Measurements from ENCODE around the gene TMEM178B. TPM values are rescaled to one million over a fixed set of nuclear protein-coding genes. Genes with fewer than 3 reads are reported as not detected.
"Not testable (repeated sequence)": the region's sequence is repeated elsewhere in the genome, so short reads cannot be mapped to it uniquely, and the experiment has no call there.

Gene TMEM178B
- polyA plus RNA-seq, 1 of the 3 experiments (the other 2 are of a cell fraction), result 0.20 TPM

- Histone ChIP-seq H3K79me2 (ENCODE audit: insufficient read depth) (no peaks in the 10 kb centered on the region), H3F3A (replicated peaks; ENCODE audit: insufficient read depth) (no peaks in the 10 kb centered on the region), H3K4me1 (ENCODE audit: control insufficient read depth in 1 of 2, insufficient read depth in 2 of 2, low read depth in 1 of 2, low read length in 1 of 2) (peaks cover 0 to 2% of the 10 kb centered on the region in 2 experiments; a peak in 1 of 4 replicates), H3K27me3 (ENCODE audit: insufficient read depth) (no peaks in the 10 kb centered on the region), H3K27ac (ENCODE audit: low read depth in 2 of 2, low read length in 1 of 2) (no peak overlapping the region), H2AFZ (ENCODE audit: low read depth) (no peak overlapping the region), H3K36me3 (replicated peaks in 1 of 2; ENCODE audit: control insufficient read depth in 1 of 2, insufficient read depth in 2 of 2, low read length in 1 of 2) (no peaks in the 10 kb centered on the region), H3K4me2 (no peak overlapping the region), H3K9ac (no peak overlapping the region), H3K4me3 (ENCODE audit: low read depth in 2 of 2, low read length in 1 of 2) (no peak overlapping the region), H3K9me2 (no peaks in the 10 kb centered on the region; the same call in 1 of the 2 replicates), H3K9me3 (peaks cover 6% of the 10 kb centered on the region), H4K20me1 (ENCODE audit: insufficient read depth) (no peaks in the 10 kb centered on the region)
- DNase-seq, result no peak
- 31% methylated on average over 2 of the region's 2 CpGs for WGBS (ENCODE audit: low lambda C conversion rate)
- TF ChIP-seq YY1 (IDR thresholded peaks at IDR 0.05; ENCODE audit: low read depth) (no peak), FOXM1 (IDR thresholded peaks at IDR 0.05; ENCODE audit: low read depth) (no peak), ZBTB33 (IDR thresholded peaks at IDR 0.05; ENCODE audit: borderline replicate concordance, low read depth) (no peak), PBX3 (IDR thresholded peaks at IDR 0.05) (no peak), TAF1 (IDR thresholded peaks at IDR 0.05; ENCODE audit: borderline replicate concordance, low read depth, low read length) (no peak), NFIC (IDR thresholded peaks at IDR 0.05; ENCODE audit: borderline replicate concordance) (no peak), USF1 (IDR thresholded peaks at IDR 0.05; ENCODE audit: borderline replicate concordance, low read depth) (no peak), JUND (IDR thresholded peaks at IDR 0.05) (no peak)
- ChIA-PET POLR2A (no interaction called here), CTCF (no interaction called here)
Observed at GRCh38 chr7:141378405-141378804, 304.5 kb downstream of the TMEM178B start.

GRCh38 chr7:141381794-141382427, 308.0 kb downstream of the TMEM178B start:
- TF ChIP-seq EZH2phosphoT487 (IDR thresholded peaks at IDR 0.05; ENCODE audit: borderline replicate concordance, low read depth) (no peak), SIN3A (IDR thresholded peaks at IDR 0.05; ENCODE audit: borderline replicate concordance, low read depth, low read length) (no peak), CHD2 (IDR thresholded peaks at IDR 0.05; ENCODE audit: low read length, partially characterized antibody) (no peak), MXI1 (IDR thresholded peaks at IDR 0.05; ENCODE audit: low read depth, low read length) (no peak), TEAD4 (IDR thresholded peaks at IDR 0.05; ENCODE audit: borderline replicate concordance, insufficient read depth) (no peak), SMC3 (IDR thresholded peaks at IDR 0.05; ENCODE audit: low read depth, low read length) (no peak), ZBTB33 (IDR thresholded peaks at IDR 0.05; ENCODE audit: borderline replicate concordance, low read depth) (no peak), USF2 (IDR thresholded peaks at IDR 0.05; ENCODE audit: borderline replicate concordance, low read depth, low read length) (no peak)
- no peak overlapping the region for H2AFZ ChIP-seq (ENCODE audit: low read depth)
- ChIA-PET POLR2A (interaction anchor here (0.8 kb wide), 1 partner anchor 9 kb away, joined by 3 read pairs; no protein-coding TSS in a partner anchor), CTCF (no interaction called here)
- no peak overlapping the region for H3K4me2 ChIP-seq
- H3K27ac ChIP-seq (ENCODE audit: low read depth in 2 of 2, low read length in 1 of 2), result no peak overlapping the region
- no peaks in the 10 kb centered on the region for H3K27me3 ChIP-seq (ENCODE audit: insufficient read depth)
- no peak overlapping the region for H3K4me3 ChIP-seq (ENCODE audit: low read depth in 2 of 2, low read length in 1 of 2)
- peaks cover 6% of the 10 kb centered on the region for H3K9me3 ChIP-seq
- 6% methylated on average over 3 of the region's 3 CpGs for WGBS (ENCODE audit: low lambda C conversion rate)
- peaks cover 0 to 2% of the 10 kb centered on the region in 2 experiments; a peak in 1 of 4 replicates for H3K4me1 ChIP-seq (ENCODE audit: control insufficient read depth in 1 of 2, insufficient read depth in 2 of 2, low read depth in 1 of 2, low read length in 1 of 2)
- no peak overlapping the region for H3K9ac ChIP-seq
- DNase-seq, result no peak
- H3K9me2 ChIP-seq, result no peaks in the 10 kb centered on the region
- H3K36me3 ChIP-seq (replicated peaks in 1 of 2; ENCODE audit: control insufficient read depth in 1 of 2, insufficient read depth in 2 of 2, low read length in 1 of 2), result no peaks in the 10 kb centered on the region
- no peaks in the 10 kb centered on the region for H4K20me1 ChIP-seq (ENCODE audit: insufficient read depth)
- H3K79me2 ChIP-seq (ENCODE audit: insufficient read depth), result no peaks in the 10 kb centered on the region
- no peaks in the 10 kb centered on the region for H3F3A ChIP-seq (replicated peaks; ENCODE audit: insufficient read depth)

GRCh38 chr7:141383356-141383755, 309.5 kb downstream of the TMEM178B start:
- H3K4me1 ChIP-seq (ENCODE audit: control insufficient read depth in 1 of 2, insufficient read depth in 2 of 2, low read depth in 1 of 2, low read length in 1 of 2); H3K4me2 ChIP-seq; H4K20me1 ChIP-seq (ENCODE audit: insufficient read depth); POLR2A ChIA-PET; H2AFZ ChIP-seq (ENCODE audit: low read depth); CTCF ChIA-PET; H3K9me3 ChIP-seq; H3F3A ChIP-seq (replicated peaks; ENCODE audit: insufficient read depth); H3K36me3 ChIP-seq (replicated peaks in 1 of 2; ENCODE audit: control insufficient read depth in 1 of 2, insufficient read depth in 2 of 2, low read length in 1 of 2); H3K4me3 ChIP-seq (ENCODE audit: low read depth in 2 of 2, low read length in 1 of 2); H3K9ac ChIP-seq; H3K9me2 ChIP-seq; H3K27me3 ChIP-seq (ENCODE audit: insufficient read depth); DNase-seq; H3K27ac ChIP-seq (ENCODE audit: low read depth in 2 of 2, low read length in 1 of 2); H3K79me2 ChIP-seq (ENCODE audit: insufficient read depth): not testable (repeated sequence)
- 45% methylated on average over 3 of the region's 3 CpGs for WGBS (ENCODE audit: low lambda C conversion rate)

Data from SK-N-SH (cell line).